Ovary (tissue), 9 donors: Measurements from ENCODE around the gene TAF3. TPM values are rescaled to one million over a fixed set of nuclear protein-coding genes. Genes with fewer than 3 reads are reported as not detected.

ENCODE experiments used
- DNase-seq, 5 donors: peaks; one replicate each; pipeline ENCODE4 v3.0.0-alpha.2; 2019 to 2020
- H3K27ac ChIP-seq, 2 donors: fragments of 200-600 bp; one replicate each; pipeline versions ENCODE4 v1.5.1 to v1.8.0; 2019 to 2022
- H3K27me3 ChIP-seq: fragments of 200-600 bp; one replicate; pipeline ENCODE4 v1.8.0; 2022
- H3K36me3 ChIP-seq: fragments of 200-600 bp; sonication (generic); one replicate; pipeline ENCODE4 v1.5.1; 2019
- H3K4me1 ChIP-seq: one replicate; pipeline ENCODE4 v1.8.1; 2013; ENCODE audit warnings: mild to moderate bottlenecking, moderate library complexity; ENCODE audit not compliant: insufficient read depth
- H3K4me3 ChIP-seq: fragments of 200-600 bp; sonication (generic); one replicate; pipeline ENCODE4 v1.5.1; 2017
- H3K9me3 ChIP-seq, 2 donors: fragments of 200-600 bp in 1 of 2; sonication (generic) in 1 of 2; one replicate each; pipeline versions ENCODE4 v1.5.1 to v1.8.1; 2013 to 2019; ENCODE audit warnings: mild to moderate bottlenecking in 1 of 2, moderate library complexity in 1 of 2
- EP300 ChIP-seq: sonication (generic); formaldehyde crosslinking; IDR thresholded peaks from one replicate; pipeline ENCODE4 v1.6.1; 2017; ENCODE audit warnings: antibody characterized with exemption
- POLR2A ChIP-seq: fragments of 450-650 bp; IDR thresholded peaks from one replicate; pipeline ENCODE4 v1.6.1; 2017; ENCODE audit warnings: antibody characterized with exemption, mild to moderate bottlenecking, moderate library complexity
- WGBS, 3 donors: extraction: QIAGEN DNeasy Blood & Tissue Kit in 1 of 3; methylation state at CpG; one replicate each; pipeline versions ENCODE4 v1.1.5 to v1.1.7; 2013 to 2017; 5-methylcytosine and 5-hydroxymethylcytosine counted together
- intact Hi-C, 4 donors: fragments of 100-400 bp; cut with DNase I; formaldehyde crosslinking; loops; one replicate each; pipeline versions ENCODE4 v1.11.0 to v1.15.1; 2022 to 2023
- polyA plus RNA-seq, 2 donors: library from polyadenylated mRNA; stranded (reverse); fragments of 200-250 nt in 1 of 2; fragments of 350-450 nt in 1 of 2; fragmentation: Illumina TruSeq in 1 of 2; extraction: RNeasy Lipid Tissue Mini Kit (QIAGEN cat#74804) in 1 of 2; gene quantifications; one replicate each; pipeline ENCODE4 v1.2.3, GENCODE V29; 2013 to 2014
- total RNA-seq, 7 donors: library from RNA; depleted of rRNA in 2 of 7; stranded (reverse); fragments of >200 nt in 2 of 7; fragmentation: NEBNext Ultra II Directional in 3 of 7; extraction: Animal tissue kit (Norgen Biotek cat#: 25700) in 3 of 7; gene quantifications; one replicate each; pipeline versions ENCODE4 v1.1.0 to v1.2.4, GENCODE V29; 2016 to 2023
- TF ChIP-seq, protein P1 (sequence below), 3 donors: fragments of 450-650 bp in 2 of 3; fragments of 200-600 bp in 1 of 3; IDR thresholded peaks; one replicate each; pipeline versions ENCODE4 v1.5.1 to v1.8.0; 2016 to 2022; ENCODE audit warnings: antibody characterized with exemption in 3 of 3, mild to moderate bottlenecking in 1 of 3
- donor health status: DM: no; HTN: no; CAD: no; lungs with moderate emphysema.
- donor health status: DM: no; HTN: no; CAD: no.
- donor health status: Bipolar disorder and iron deficiency.
- donor health status: DM: yes; HTN: yes; CAD: no.
- donor health status: DM: no; HTN: no; CAD: no.
- donor health status: DM: yes; HTN: yes; CAD: no.

TAF3 gene
- total and polyA plus RNA-seq, 9 donors: 7.1 to 15.9 (median 11.8) TPM

DNA sequence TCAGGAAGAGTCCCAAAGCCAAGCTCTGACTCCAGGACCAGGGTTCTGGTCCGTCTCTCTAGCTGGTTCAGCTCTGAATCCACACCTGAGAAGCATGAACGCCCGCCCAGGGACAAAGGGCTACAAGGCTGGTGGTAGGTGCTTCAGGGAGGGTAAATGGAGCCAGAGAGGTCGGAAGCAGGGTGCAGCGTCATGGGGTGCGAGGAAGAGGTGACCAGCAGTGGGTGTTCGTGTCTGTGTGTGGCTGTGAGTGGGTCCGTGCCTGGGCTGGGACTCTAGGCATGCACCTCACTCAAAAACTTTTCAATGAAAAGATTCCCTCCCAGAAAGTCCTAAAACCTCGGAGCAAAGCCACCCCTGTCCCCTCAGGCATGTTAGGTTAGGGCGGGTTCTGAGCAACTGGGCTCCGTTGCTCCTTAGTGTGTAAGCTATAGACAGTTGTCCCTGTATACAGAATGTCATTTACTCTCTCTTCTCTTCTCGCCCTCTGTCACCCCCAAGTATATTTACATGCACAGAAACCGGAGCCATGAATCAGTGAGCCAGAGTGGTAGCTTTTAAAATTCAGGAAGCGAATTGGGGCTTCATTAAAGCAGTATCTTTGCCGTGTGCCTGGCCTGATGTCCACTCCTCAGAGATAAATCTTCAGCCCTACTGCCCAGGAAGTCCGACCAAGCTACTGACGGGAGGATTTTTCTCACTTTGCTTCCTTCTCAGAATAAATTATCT is 223.9 kb downstream of the TAF3 start:
- Histone ChIP-seq H3K27me3 (no peaks in the 10 kb centered on the region), H3K9me3 (no peaks in the 10 kb centered on the region), H3K4me3 (no peak overlapping the region), H3K27ac (no peak overlapping the region), H3K36me3 (no peaks in the 10 kb centered on the region), H3K4me1 (peaks cover 2% of the 10 kb centered on the region)
- 5 to 8% (median 6%) methylated on average over 17 of the region's 17 CpGs for WGBS, 3 donors
- no peak for DNase-seq
- intact Hi-C loops: no loop called here
- TF ChIP-seq, protein P1, sequence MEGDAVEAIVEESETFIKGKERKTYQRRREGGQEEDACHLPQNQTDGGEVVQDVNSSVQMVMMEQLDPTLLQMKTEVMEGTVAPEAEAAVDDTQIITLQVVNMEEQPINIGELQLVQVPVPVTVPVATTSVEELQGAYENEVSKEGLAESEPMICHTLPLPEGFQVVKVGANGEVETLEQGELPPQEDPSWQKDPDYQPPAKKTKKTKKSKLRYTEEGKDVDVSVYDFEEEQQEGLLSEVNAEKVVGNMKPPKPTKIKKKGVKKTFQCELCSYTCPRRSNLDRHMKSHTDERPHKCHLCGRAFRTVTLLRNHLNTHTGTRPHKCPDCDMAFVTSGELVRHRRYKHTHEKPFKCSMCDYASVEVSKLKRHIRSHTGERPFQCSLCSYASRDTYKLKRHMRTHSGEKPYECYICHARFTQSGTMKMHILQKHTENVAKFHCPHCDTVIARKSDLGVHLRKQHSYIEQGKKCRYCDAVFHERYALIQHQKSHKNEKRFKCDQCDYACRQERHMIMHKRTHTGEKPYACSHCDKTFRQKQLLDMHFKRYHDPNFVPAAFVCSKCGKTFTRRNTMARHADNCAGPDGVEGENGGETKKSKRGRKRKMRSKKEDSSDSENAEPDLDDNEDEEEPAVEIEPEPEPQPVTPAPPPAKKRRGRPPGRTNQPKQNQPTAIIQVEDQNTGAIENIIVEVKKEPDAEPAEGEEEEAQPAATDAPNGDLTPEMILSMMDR (IDR thresholded peaks at IDR 0.05): no peak
- no peak for TF ChIP-seq EP300
- TF ChIP-seq POLR2A: no peak

- Histone ChIP-seq H3K4me3 (no peak overlapping the region), H3K27ac (no peak overlapping the region), H3K4me1 (peaks cover 2% of the 10 kb centered on the region), H3K36me3 (no peaks in the 10 kb centered on the region), H3K27me3 (no peaks in the 10 kb centered on the region), H3K9me3 (no peaks in the 10 kb centered on the region)
- no peak for DNase-seq
- TF ChIP-seq, protein P1 (IDR thresholded peaks at IDR 0.05): no peak
- TF ChIP-seq EP300 (no peak), POLR2A (no peak)
- intact Hi-C loops: no loop called here
- 4% methylated on average over 35 of the region's 35 CpGs for WGBS, 3 donors
Measured at GRCh38 chr10:8042721-8043568, 224.6 kb downstream of the TAF3 start.

DNA sequence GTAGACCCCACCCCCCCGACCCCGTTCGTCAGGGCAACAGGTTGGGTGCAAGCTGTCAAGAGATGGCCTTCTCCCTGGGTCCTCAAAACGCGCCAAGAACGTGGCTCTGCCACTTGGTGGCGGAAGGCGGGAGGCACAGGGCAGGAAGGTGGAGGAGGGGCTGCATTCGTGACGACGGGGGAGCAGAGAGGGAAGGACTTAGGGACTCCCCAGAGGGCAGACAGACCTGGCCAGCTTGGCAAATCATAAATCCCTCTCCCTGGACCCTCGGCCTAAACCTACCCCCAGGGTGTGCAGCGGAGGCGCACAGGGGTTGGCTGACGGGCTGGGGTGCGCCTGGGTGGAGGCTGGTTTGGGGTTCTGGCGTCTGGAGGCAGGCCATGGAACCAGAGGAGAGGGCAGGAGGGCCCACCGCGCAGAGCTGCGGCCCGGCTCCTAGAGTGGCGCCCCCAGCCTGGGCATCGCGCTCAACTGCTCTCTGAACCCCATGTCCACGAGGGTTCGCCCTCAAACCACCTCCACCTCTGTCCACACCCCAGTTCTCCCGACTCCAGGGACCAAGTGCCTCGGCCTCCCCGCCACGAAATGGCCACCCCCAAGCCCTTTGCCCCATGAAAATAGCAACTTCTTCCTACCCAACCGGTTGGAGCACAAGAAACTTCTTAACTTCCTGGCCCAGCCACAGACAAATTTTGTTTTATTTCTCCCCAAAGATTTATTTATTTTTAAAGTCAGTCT is 225.4 kb downstream of the TAF3 start:
- peaks cover 2% of the 10 kb centered on the region for H3K4me1 ChIP-seq
- no peaks in the 10 kb centered on the region for H3K27me3 ChIP-seq
- no peak for DNase-seq
- intact Hi-C loops: no loop called here
- no peaks in the 10 kb centered on the region for H3K36me3 ChIP-seq
- no peaks in the 10 kb centered on the region for H3K9me3 ChIP-seq
- no peak overlapping the region for H3K4me3 ChIP-seq
- WGBS, 3 donors: 6 to 7% (median 6%) methylated on average over 26 to 31 of the region's 31 CpGs
- H3K27ac ChIP-seq: no peak overlapping the region
- TF ChIP-seq EP300: no peak
- TF ChIP-seq, protein P1 (IDR thresholded peaks at IDR 0.05): no peak
- TF ChIP-seq POLR2A: no peak

- peaks cover 3% of the 10 kb centered on the region for H3K27me3 ChIP-seq
- H3K36me3 ChIP-seq: no peaks in the 10 kb centered on the region
- intact Hi-C loops: no loop called here
- TF ChIP-seq, protein P1 (IDR thresholded peaks at IDR 0.05): no peak
- TF ChIP-seq POLR2A (no peak), EP300 (no peak)
- WGBS, 3 donors: 10 to 13% (median 10%) methylated on average over 12 of the region's 12 CpGs
- peaks cover 2% of the 10 kb centered on the region for H3K4me1 ChIP-seq
- H3K9me3 ChIP-seq: no peaks in the 10 kb centered on the region
- DNase-seq: no peak
- no peak overlapping the region for H3K4me3 ChIP-seq
- no peak overlapping the region for H3K27ac ChIP-seq
Measured at GRCh38 chr10:8044331-8044907, 226.1 kb downstream of the TAF3 start.
